ENCODE results near the gene COL16A1. TPM values are rescaled to one million over a fixed set of nuclear protein-coding genes. Genes with fewer than 3 reads are reported as not detected.
A peak's percentile ranks its signal among the peaks of the same experiment; 100 is the strongest.

Gene COL16A1
- total and polyA plus RNA-seq, 9 donors: 19.8 to 237 (median 157) TPM

DNA sequence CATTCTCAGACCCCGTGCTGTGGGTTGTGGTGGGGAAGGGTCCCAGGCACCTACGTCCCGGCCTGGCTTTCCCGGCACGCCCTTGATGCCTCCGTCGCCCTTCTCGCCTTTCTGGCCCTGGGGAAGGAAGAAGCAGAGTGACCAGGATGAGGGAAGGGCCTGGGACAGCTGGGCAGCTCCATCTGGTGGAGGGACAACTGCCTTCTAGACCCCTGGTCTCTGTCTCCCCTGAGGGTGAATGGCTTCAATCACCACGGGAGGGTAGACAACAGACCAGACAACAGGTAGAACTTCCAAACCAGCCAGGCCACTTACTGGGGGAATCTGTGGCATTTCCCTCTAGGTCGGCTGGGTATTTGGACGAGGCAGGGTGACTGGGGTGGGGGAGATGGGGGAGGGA, 11.9 kb downstream of the COL16A1 start:
- DNase-seq: no peak
- H3K36me3 ChIP-seq: no peaks in the 10 kb centered on the region
- TF ChIP-seq, protein P1, sequence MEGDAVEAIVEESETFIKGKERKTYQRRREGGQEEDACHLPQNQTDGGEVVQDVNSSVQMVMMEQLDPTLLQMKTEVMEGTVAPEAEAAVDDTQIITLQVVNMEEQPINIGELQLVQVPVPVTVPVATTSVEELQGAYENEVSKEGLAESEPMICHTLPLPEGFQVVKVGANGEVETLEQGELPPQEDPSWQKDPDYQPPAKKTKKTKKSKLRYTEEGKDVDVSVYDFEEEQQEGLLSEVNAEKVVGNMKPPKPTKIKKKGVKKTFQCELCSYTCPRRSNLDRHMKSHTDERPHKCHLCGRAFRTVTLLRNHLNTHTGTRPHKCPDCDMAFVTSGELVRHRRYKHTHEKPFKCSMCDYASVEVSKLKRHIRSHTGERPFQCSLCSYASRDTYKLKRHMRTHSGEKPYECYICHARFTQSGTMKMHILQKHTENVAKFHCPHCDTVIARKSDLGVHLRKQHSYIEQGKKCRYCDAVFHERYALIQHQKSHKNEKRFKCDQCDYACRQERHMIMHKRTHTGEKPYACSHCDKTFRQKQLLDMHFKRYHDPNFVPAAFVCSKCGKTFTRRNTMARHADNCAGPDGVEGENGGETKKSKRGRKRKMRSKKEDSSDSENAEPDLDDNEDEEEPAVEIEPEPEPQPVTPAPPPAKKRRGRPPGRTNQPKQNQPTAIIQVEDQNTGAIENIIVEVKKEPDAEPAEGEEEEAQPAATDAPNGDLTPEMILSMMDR (IDR thresholded peaks at IDR 0.05): no peak
- TF ChIP-seq EP300 (IDR thresholded peaks at IDR 0.05) (no peak), POLR2A (IDR thresholded peaks at IDR 0.05) (no peak)
- whole genome bisulfite sequencing, 3 donors: 79 to 88% (median 84%) methylated on average over 8 to 11 of the region's 11 CpGs
- H3K4me1 ChIP-seq (ENCODE audit: insufficient read depth): peaks cover 16% of the 10 kb centered on the region
- intact Hi-C loops (cut with DNase I): no loop called here
- H3K4me3 ChIP-seq: no peak overlapping the region
- peak overlapping the region in 1 of 2 donors; percentile 27 for H3K27ac ChIP-seq
- no peaks in the 10 kb centered on the region for H3K27me3 ChIP-seq
- H3K9me3 ChIP-seq: no peaks in the 10 kb centered on the region

DNA sequence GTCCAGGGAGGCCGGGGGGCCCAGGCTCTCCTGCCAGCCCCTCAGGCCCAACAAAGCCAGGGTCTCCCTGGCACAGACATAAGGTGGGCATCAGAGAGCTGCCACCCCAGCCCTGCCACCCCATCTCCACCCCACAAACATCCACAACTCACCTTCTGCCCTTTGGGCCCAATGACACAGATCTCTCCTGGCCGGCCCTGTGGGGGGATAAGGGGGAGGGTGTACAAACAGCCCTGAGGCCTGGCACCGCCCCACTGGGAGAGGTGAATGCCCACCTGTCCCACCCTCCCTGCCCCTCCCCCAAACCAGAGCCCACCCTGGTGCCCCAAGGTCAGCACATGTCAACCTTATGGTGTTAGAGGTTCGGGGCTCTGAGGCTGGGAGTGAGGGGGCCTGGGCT, 12.4 kb downstream of the COL16A1 start:
- intact Hi-C loops (cut with DNase I): no loop called here
- Histone ChIP-seq H3K4me3 (no peak overlapping the region), H3K9me3 (no peaks in the 10 kb centered on the region), H3K27me3 (no peaks in the 10 kb centered on the region), H3K36me3 (no peaks in the 10 kb centered on the region), H3K4me1 (ENCODE audit: insufficient read depth) (peaks cover 16% of the 10 kb centered on the region), H3K27ac (peak overlapping the region in 1 of 2 donors; percentile 27)
- WGBS, 3 donors: 77 to 86% (median 78%) methylated on average over 2 to 4 of the region's 4 CpGs
- no peak for DNase-seq
- TF ChIP-seq POLR2A (IDR thresholded peaks at IDR 0.05): no peak
- TF ChIP-seq, protein P1 (IDR thresholded peaks at IDR 0.05): no peak
- no peak for TF ChIP-seq EP300 (IDR thresholded peaks at IDR 0.05)

DNA sequence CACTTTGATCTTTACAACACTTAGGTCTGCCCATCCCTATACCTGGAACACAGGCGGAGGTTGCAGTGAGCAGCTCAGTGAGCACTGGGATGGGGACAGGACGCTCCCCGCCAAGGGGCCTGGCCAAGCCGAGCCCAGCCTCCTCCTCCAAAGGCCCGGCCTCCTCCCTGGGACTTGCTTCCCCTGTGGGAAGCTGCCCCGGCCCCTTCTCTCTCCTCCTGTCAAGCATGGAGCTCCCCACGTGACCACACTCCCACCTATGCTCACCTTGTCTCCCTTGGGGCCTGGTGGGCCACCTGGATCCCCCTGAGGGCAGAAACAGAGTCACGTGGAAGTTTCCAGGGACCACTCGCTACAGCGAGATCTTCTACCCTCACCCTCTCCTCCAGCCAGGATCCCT, 12.9 kb downstream of the COL16A1 start:
- TF ChIP-seq POLR2A (IDR thresholded peaks at IDR 0.05) (no peak), EP300 (IDR thresholded peaks at IDR 0.05) (no peak)
- TF ChIP-seq, protein P1 (IDR thresholded peaks at IDR 0.05): no peak
- peaks cover 16% of the 10 kb centered on the region for H3K4me1 ChIP-seq (ENCODE audit: insufficient read depth)
- no peak overlapping the region for H3K4me3 ChIP-seq
- intact Hi-C loops (cut with DNase I): no loop called here
- no peaks in the 10 kb centered on the region for H3K9me3 ChIP-seq
- WGBS, 3 donors: 76 to 92% (median 81%) methylated on average over 10 of the region's 10 CpGs
- no peak for DNase-seq
- H3K27ac ChIP-seq: no peak overlapping the region
- H3K36me3 ChIP-seq: no peaks in the 10 kb centered on the region
- H3K27me3 ChIP-seq: no peaks in the 10 kb centered on the region

DNA sequence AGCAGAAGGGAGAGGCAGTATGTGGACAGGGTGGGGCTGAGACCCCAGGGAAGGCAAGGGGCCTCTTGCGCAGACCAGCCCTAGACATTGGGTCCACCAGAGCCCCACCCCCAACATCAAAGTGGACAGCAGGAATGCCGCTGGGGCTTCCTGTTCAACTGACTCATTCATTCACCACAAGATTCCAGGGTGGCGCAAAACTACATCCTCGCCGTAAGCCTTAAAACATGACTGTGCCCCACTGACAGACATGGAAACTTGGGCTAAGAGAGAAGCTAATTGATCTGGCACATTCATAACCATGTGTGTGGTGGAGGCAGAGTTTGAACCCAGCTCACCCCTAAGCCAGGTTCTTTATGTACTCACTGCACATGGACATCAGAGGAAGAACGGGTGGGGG, 14.0 kb downstream of the COL16A1 start:
- Histone ChIP-seq H3K27me3 (no peaks in the 10 kb centered on the region), H3K4me3 (no peak overlapping the region), H3K27ac (peak overlapping the region in 1 of 2 donors; percentile 81), H3K9me3 (no peaks in the 10 kb centered on the region), H3K4me1 (ENCODE audit: insufficient read depth) (peaks cover 16% of the 10 kb centered on the region), H3K36me3 (no peaks in the 10 kb centered on the region)
- no peak for DNase-seq
- no peak for TF ChIP-seq POLR2A (IDR thresholded peaks at IDR 0.05)
- no peak for TF ChIP-seq EP300 (IDR thresholded peaks at IDR 0.05)
- TF ChIP-seq, protein P1 (IDR thresholded peaks at IDR 0.05): no peak
- 79 to 85% (median 81%) methylated on average over 6 of the region's 6 CpGs for WGBS, 3 donors
- intact Hi-C loops (cut with DNase I): no loop called here

All from ovary (tissue), 9 donors.